Measurements from ENCODE around the gene TBX2. TPM values are rescaled to one million over a fixed set of nuclear protein-coding genes. Genes with fewer than 3 reads are reported as not detected.

The TBX2 gene
- total and polyA plus RNA-seq, 7 donors = 0.99 to 5.3 (median 3.3) TPM

- Histone ChIP-seq H3K36me3 (no peaks in the 10 kb centered on the region), H3K4me3 (no peak overlapping the region), H3K9me3 (no peaks in the 10 kb centered on the region), H3K4me1 (peaks cover 0 to 43% (median 30%) of the 10 kb centered on the region in 4 donors), H3K27me3 (peaks cover 72 to 100% (median 83%) of the 10 kb centered on the region in 3 donors), H3K27ac (no peak overlapping the region)
- 7 to 9% methylated on average over 86 of the region's 86 CpGs for WGBS, 2 donors
- peak; percentile 55 for DNase-seq
- TF ChIP-seq POLR2A (IDR thresholded peaks at IDR 0.05) = no peak
- TF ChIP-seq CTCF (IDR thresholded peaks at IDR 0.05) = no peak
- TF ChIP-seq EP300 (IDR thresholded peaks at IDR 0.05) = no peak
- TF ChIP-seq POLR2AphosphoS5 (IDR thresholded peaks at IDR 0.05) = no peak
- intact Hi-C loops (cut with DNase I) = no loop called here
These were observed 55.0 kb downstream of the TBX2 start for GRCh38 chr17:61454381-61455323.

DNA sequence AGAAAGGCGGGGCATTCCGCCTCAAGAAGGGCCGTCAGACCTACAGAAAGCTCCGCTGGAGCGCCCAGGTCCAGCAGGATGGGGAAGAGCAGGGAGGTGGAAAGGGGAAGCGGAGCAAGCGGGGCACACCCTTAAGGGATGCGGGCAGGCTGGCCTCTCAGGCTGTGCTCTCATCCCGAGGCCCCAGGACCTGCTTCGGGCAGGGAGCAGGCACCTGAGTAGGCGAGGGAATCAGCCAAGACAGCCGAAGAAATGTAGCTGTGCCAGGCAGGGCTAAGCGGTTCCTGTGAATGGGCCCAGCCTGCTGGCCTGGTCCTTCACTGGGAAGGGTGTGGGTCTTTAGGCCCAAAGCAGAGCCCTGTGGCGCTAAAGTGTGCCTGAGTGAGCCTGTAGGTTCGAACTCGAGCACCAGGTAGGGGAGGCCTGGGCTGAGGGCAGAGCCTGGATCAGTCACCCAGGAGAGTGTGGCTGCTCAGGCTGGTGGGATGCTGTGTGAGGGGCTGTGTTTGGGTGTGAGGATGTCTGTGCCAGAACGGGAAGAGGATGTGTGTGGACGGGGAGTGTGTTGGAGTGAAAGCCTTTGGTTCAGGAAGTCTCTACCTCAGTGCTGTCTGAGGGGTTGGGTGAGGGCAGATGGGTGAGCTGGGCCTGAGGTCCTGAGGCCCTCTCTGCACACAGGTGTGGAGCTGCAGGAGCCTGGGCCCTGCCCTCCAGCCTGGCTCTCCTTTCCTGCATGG is 55.8 kb downstream of the TBX2 start:
- H3K27me3 ChIP-seq = peaks cover 70 to 100% (median 82%) of the 10 kb centered on the region in 3 donors
- peak; percentile 53 for DNase-seq
- no peak overlapping the region for H3K27ac ChIP-seq
- H3K4me1 ChIP-seq = peaks cover 0 to 43% (median 30%) of the 10 kb centered on the region in 4 donors
- TF ChIP-seq CTCF (IDR thresholded peaks at IDR 0.05) (no peak), POLR2AphosphoS5 (IDR thresholded peaks at IDR 0.05) (no peak), POLR2A (IDR thresholded peaks at IDR 0.05) (no peak)
- no peak overlapping the region for H3K4me3 ChIP-seq
- no peaks in the 10 kb centered on the region for H3K9me3 ChIP-seq
- intact Hi-C loops (cut with DNase I) = no loop called here
- H3K36me3 ChIP-seq = no peaks in the 10 kb centered on the region
- WGBS, 2 donors = 42 to 49% methylated on average over 18 of the region's 18 CpGs

DNA sequence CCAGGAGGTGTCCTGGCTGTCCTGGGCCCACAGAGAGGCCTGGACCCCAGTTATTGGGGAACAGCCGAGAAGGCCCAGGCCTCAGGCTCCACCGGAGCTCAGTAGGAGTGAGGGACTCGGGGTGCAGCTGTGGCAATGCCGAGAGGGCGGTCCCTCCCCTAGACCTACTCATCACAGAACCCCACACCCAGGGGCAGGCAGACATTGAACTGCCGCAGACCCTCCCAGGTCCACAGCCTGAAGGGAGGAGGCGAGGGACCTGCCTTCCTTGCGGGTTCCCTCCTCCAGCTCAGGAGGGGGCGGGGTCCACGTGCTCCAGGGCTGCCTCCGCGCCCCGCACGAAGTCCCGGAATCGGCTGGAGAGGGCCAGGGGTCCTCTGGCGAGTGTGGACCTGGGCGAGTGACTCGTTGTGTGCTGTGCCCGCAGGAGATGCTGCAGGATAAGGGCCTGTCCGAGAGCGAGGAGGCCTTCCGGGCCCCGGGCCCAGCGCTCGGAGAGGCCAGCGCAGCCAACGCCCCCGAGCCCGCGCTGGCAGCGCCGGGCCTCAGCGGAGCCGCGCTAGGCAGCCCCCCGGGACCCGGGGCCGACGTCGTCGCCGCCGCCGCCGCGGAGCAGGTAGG is 56.5 kb downstream of the TBX2 start:
- Histone ChIP-seq H3K27me3 (peaks cover 64 to 100% (median 82%) of the 10 kb centered on the region in 3 donors), H3K9me3 (no peaks in the 10 kb centered on the region), H3K27ac (no peak overlapping the region), H3K4me3 (no peak overlapping the region), H3K36me3 (no peaks in the 10 kb centered on the region), H3K4me1 (peaks cover 0 to 42% (median 29%) of the 10 kb centered on the region in 4 donors)
- intact Hi-C loops (cut with DNase I) = no loop called here
- DNase-seq = peak; percentile 52
- TF ChIP-seq EP300 (IDR thresholded peaks at IDR 0.05) (no peak), POLR2A (IDR thresholded peaks at IDR 0.05) (no peak), POLR2AphosphoS5 (IDR thresholded peaks at IDR 0.05) (no peak), CTCF (IDR thresholded peaks at IDR 0.05) (no peak)
- WGBS, 2 donors = 39 to 80% methylated on average over 47 of the region's 47 CpGs

DNA sequence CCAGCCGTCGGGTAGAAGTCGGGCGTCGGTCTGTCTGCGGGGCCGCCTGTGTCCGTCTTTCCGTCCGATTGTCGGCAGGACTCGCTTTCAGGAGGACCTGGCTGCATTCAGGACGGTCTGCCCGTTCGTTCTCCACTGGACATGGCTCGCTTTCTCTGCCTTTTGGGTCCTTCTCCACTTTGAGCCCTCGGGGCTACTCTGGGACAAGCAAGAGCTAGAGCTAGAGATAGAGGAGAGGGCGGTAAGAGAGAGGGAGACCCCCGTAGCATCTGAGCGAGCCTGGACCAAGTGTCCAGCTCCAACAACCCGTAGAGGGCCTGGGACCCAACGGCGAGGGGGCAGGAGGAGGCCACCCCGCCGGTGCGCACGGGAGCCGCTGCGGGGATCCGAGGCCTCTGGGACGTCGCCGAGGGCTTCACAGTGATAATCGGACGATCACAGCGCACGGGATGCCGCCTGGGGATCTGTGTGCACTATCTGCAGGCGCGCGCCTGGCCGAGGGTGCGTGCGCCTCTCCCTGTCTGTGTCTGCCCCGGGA is 57.1 kb downstream of the TBX2 start:
- H3K4me1 ChIP-seq = peaks cover 0 to 39% (median 25%) of the 10 kb centered on the region in 4 donors
- 33 to 73% methylated on average over 45 of the region's 45 CpGs for WGBS, 2 donors
- no peaks in the 10 kb centered on the region for H3K9me3 ChIP-seq
- H3K27me3 ChIP-seq = peaks cover 60 to 100% (median 82%) of the 10 kb centered on the region in 3 donors
- no peak overlapping the region for H3K27ac ChIP-seq
- intact Hi-C loops (cut with DNase I) = no loop called here
- H3K36me3 ChIP-seq = no peaks in the 10 kb centered on the region
- TF ChIP-seq EP300 (IDR thresholded peaks at IDR 0.05) = no peak
- DNase-seq = peak; percentile 33
- peak overlapping the region in 1 of 4 donors; percentile 28 for H3K4me3 ChIP-seq

All from sigmoid colon (tissue), 7 donors.